Measurements from ENCODE around the gene VEZT.

Gene VEZT

DNA sequence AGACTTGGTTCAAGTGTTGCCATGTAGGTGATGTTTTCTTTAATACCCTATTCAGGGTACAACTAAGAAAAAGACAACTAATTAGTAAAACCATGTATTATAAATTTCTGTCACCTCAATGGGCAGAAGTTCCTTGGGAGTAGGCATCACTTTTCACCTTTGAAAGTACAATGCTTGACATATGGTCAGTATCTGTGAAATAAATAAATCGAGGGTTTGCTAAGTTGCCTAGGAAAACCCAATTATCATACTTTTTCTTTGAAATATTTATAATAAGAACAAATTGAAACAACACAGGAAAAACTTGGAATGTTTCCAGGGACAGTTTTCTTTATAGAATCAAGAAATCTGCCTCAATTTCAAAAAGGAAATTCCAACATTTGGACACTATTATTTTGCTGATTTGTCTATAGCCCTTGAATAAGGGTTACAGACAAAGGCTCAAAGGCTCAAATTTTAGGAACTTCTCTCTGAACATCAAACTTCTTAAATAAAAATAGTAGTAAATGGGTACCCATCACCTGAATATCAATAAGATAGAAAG lies 14.0 kb upstream of the VEZT start:
- no peak for DNase-seq (ENCODE audit: extremely low spot score)
- ChIA-PET POLR2A (no interaction called here), CTCF (interaction anchor here (1.5 kb wide), 1 partner anchor 12 kb away, joined by 4 read pairs; no protein-coding TSS in a partner anchor)
- TF ChIP-seq, protein P1, sequence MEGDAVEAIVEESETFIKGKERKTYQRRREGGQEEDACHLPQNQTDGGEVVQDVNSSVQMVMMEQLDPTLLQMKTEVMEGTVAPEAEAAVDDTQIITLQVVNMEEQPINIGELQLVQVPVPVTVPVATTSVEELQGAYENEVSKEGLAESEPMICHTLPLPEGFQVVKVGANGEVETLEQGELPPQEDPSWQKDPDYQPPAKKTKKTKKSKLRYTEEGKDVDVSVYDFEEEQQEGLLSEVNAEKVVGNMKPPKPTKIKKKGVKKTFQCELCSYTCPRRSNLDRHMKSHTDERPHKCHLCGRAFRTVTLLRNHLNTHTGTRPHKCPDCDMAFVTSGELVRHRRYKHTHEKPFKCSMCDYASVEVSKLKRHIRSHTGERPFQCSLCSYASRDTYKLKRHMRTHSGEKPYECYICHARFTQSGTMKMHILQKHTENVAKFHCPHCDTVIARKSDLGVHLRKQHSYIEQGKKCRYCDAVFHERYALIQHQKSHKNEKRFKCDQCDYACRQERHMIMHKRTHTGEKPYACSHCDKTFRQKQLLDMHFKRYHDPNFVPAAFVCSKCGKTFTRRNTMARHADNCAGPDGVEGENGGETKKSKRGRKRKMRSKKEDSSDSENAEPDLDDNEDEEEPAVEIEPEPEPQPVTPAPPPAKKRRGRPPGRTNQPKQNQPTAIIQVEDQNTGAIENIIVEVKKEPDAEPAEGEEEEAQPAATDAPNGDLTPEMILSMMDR (IDR thresholded peaks at IDR 0.05; ENCODE audit: control extremely low read depth, extremely low read depth, low read depth, missing control alignments) = no peak

DNA sequence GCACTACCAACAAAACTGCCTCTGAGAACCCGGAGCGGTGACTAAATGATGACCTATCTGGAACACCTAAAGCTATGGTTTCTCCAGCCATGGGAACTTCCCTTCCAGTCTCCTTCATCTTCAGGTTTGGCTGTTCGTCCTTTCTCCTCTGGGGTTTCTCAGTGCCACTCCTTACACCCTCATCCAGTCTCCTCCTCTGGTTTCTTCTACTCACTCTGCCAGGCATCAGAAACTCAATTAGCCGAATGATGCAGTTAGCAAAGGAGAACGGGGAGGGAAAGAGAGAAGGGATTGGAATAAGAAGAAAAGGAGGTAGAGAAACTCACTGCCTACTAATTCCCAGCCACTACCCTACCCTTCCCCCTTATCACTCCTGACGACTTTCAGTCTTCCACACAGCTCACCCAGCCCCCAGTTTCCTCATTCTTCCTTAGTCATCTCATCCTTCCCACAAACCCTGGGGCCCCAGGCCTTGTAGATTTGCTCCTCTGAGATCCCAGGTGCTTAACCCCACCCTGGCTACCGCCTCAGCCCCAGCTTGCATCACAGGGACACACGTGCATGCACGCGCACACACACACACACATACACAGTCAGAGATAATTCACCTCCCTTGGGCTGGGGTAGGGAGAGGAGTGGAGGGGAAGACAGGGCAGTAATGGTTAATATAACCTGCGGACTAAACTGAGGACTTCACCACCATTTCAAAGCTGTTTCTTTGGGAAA lies 13.3 kb upstream of the VEZT start:
- TF ChIP-seq, protein P1 (IDR thresholded peaks at IDR 0.05; ENCODE audit: control extremely low read depth, extremely low read depth, low read depth, missing control alignments) = no peak
- CTCF ChIA-PET = interaction anchor here (1.5 to 3.9 kb wide), 3 partner anchors 11 to 87 kb away, joined by 4 to 13 read pairs (median 6); partner anchors contain the start of genes FGD6 and VEZT
- POLR2A ChIA-PET = no interaction called here
- DNase-seq (ENCODE audit: extremely low spot score) = no peak

DNA sequence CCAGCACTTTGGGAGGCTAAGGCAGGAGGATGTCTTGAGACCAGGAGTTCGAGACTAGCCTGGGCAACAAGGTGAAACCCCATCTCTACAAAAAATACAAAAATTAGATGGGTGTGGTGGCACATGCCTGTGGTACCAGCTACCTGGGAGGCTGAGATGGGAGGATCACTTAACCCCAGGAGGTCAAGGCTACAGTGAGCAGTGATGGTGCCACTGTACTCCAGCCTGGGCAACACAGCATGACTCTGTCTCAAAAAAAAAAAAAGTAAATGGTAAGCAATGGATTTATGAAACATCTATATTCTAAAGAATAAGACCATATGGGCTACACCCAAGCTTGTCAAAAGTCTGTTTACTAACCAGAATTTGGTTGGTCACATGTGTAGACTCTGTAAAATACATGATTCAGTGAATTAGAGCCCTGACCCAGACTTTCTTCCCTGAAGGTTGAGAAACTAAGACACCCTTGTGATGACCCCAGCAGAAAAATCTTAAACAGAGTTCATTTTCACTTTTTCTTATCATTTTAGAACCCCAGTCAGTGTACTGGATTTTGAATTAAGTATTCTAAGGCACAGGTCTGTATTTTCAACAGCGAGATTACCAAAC lies 12.5 kb upstream of the VEZT start:
- POLR2A ChIA-PET = no interaction called here
- DNase-seq (ENCODE audit: extremely low spot score) = no peak
- TF ChIP-seq, protein P1 (IDR thresholded peaks at IDR 0.05; ENCODE audit: control extremely low read depth, extremely low read depth, low read depth, missing control alignments) = no peak
- CTCF ChIA-PET = interaction anchor here (1.5 to 3.9 kb wide), 4 partner anchors 10 to 88 kb away, joined by 4 to 13 read pairs (median 6); partner anchors contain the start of genes FGD6 and VEZT

DNA sequence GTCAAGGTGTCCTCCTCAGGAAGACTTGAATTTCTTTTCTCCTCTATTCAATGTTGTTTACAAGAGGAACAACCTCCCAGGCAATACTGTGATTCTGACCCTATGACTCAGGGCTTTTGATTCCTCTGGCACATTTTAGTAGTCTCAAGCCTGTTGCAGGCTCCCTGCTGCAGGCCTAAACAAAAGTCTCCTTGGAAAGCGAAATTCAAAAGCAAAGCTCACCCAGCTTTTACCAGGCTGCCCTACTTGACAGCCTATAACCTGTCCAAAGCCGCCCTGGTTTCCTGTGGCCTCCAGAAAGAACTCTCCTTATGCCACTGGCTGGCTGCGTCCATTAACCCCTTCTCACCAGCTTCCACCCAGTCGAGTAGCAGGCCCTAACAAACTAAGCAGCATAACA lies 11.9 kb upstream of the VEZT start:
- no peak for DNase-seq (ENCODE audit: extremely low spot score)
- ChIA-PET POLR2A (no interaction called here), CTCF (interaction anchor here (1.3 to 3.9 kb wide), 5 partner anchors 7 to 88 kb away, joined by 3 to 13 read pairs (median 6); partner anchors contain the start of genes FGD6 and VEZT)
- TF ChIP-seq, protein P1 (IDR thresholded peaks at IDR 0.05; ENCODE audit: control extremely low read depth, extremely low read depth, low read depth, missing control alignments) = no peak

DNA sequence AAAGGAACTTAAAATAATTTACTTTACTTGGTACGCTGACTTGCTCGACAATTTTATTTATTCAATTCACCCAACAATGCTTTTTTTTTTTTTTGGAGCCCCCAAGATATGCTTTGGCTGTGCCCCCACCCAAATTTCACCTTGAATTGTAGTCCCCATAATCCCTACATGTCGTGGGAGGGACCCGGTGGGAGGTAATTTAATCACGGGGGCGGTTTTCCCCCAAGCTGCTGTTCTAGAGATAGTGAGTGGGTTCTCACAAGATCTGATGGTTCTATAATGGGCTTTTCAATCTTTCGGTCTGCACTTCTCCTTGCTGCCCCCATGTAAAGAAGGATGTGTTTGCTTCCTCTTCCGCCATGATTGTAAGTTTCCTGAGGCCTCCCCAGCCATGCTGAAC lies 10.7 kb upstream of the VEZT start:
- TF ChIP-seq, protein P1 (IDR thresholded peaks at IDR 0.05; ENCODE audit: control extremely low read depth, extremely low read depth, low read depth, missing control alignments) = no peak
- ChIA-PET CTCF (interaction anchor here (1.3 to 3.9 kb wide), 5 partner anchors 9 to 134 kb away, joined by 3 to 13 read pairs (median 3); partner anchors contain the start of genes FGD6, NR2C1 and VEZT), POLR2A (no interaction called here)
- DNase-seq (ENCODE audit: extremely low spot score) = no peak

DNA sequence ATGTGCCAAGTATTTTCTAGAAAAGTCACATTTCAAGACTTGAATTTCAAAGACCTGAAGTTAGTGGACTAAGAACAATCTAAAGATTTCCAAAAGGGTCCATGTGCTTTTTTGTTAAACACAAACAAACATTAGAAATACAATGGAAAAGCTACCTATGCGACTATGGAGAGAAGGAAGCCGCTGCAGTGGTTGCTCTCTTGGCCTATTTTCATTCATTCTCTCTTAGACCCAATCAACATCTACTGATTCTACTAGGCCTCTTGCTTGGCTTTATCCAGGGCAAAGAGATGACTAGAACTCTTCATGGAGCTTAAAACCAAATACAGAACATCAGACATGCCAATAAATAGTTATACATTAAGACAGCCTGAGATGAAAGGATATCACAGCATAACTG lies 10.2 kb upstream of the VEZT start:
- ChIA-PET CTCF (interaction anchor here (0.9 to 3.9 kb wide), 3 partner anchors 10 to 135 kb away, joined by 3 to 13 read pairs (median 3); partner anchors contain the start of genes FGD6, NR2C1 and VEZT), POLR2A (no interaction called here)
- TF ChIP-seq, protein P1 (IDR thresholded peaks at IDR 0.05; ENCODE audit: control extremely low read depth, extremely low read depth, low read depth, missing control alignments) = no peak

More for the DNA sequence above, 10.2 kb upstream of the VEZT start:
- DNase-seq (ENCODE audit: extremely low spot score) = no peak

Measured in GM10248 (cell line).